Measurements from ENCODE around the gene KCNQ1.

The KCNQ1 gene

GRCh38 chr11:2409611-2410468 lies 35.0 kb upstream of the KCNQ1 start:
- H3K4me1 ChIP-seq (ENCODE audit: control insufficient read depth, insufficient read depth, low read length, poor library complexity, severe bottlenecking): no peaks in the 10 kb centered on the region
- no peaks in the 10 kb centered on the region for H3K9me3 ChIP-seq (ENCODE audit: control insufficient read depth, low read length)
- H3K4me3 ChIP-seq (ENCODE audit: insufficient read depth, low read depth, low read length, poor library complexity, severe bottlenecking): no peak overlapping the region
- no peak overlapping the region for H3K27ac ChIP-seq (ENCODE audit: insufficient read depth, low read length, poor library complexity, severe bottlenecking)
- H3K27me3 ChIP-seq (replicated peaks; ENCODE audit: control insufficient read depth, insufficient read depth, low read length, poor library complexity, severe bottlenecking): no peaks in the 10 kb centered on the region
- no peak for DNase-seq
- H3K36me3 ChIP-seq (ENCODE audit: control insufficient read depth, insufficient read depth, low read length): no peaks in the 10 kb centered on the region

- Histone ChIP-seq H3K9me3 (ENCODE audit: control insufficient read depth, low read length) (no peaks in the 10 kb centered on the region), H3K27ac (ENCODE audit: insufficient read depth, low read length, poor library complexity, severe bottlenecking) (no peak overlapping the region), H3K27me3 (replicated peaks; ENCODE audit: control insufficient read depth, insufficient read depth, low read length, poor library complexity, severe bottlenecking) (no peaks in the 10 kb centered on the region), H3K4me1 (ENCODE audit: control insufficient read depth, insufficient read depth, low read length, poor library complexity, severe bottlenecking) (no peaks in the 10 kb centered on the region), H3K36me3 (ENCODE audit: control insufficient read depth, insufficient read depth, low read length) (no peaks in the 10 kb centered on the region), H3K4me3 (ENCODE audit: insufficient read depth, low read depth, low read length, poor library complexity, severe bottlenecking) (no peak overlapping the region)
- DNase-seq: no peak
Measured at GRCh38 chr11:2410616-2411015, 34.2 kb upstream of the KCNQ1 start.

- Histone ChIP-seq H3K27ac (ENCODE audit: insufficient read depth, low read length, poor library complexity, severe bottlenecking) (no peak overlapping the region), H3K9me3 (ENCODE audit: control insufficient read depth, low read length) (no peaks in the 10 kb centered on the region), H3K27me3 (replicated peaks; ENCODE audit: control insufficient read depth, insufficient read depth, low read length, poor library complexity, severe bottlenecking) (no peaks in the 10 kb centered on the region), H3K36me3 (ENCODE audit: control insufficient read depth, insufficient read depth, low read length) (no peaks in the 10 kb centered on the region), H3K4me3 (ENCODE audit: insufficient read depth, low read depth, low read length, poor library complexity, severe bottlenecking) (no peak overlapping the region), H3K4me1 (ENCODE audit: control insufficient read depth, insufficient read depth, low read length, poor library complexity, severe bottlenecking) (no peaks in the 10 kb centered on the region)
- DNase-seq: no peak
Measured at GRCh38 chr11:2411446-2412305, 33.1 kb upstream of the KCNQ1 start.

GRCh38 chr11:2412323-2412722 lies 32.5 kb upstream of the KCNQ1 start:
- H3K36me3 ChIP-seq (ENCODE audit: control insufficient read depth, insufficient read depth, low read length): no peaks in the 10 kb centered on the region
- no peaks in the 10 kb centered on the region for H3K27me3 ChIP-seq (replicated peaks; ENCODE audit: control insufficient read depth, insufficient read depth, low read length, poor library complexity, severe bottlenecking)
- H3K4me1 ChIP-seq (ENCODE audit: control insufficient read depth, insufficient read depth, low read length, poor library complexity, severe bottlenecking): no peaks in the 10 kb centered on the region
- H3K27ac ChIP-seq (ENCODE audit: insufficient read depth, low read length, poor library complexity, severe bottlenecking): no peak overlapping the region
- DNase-seq: no peak
- H3K9me3 ChIP-seq (ENCODE audit: control insufficient read depth, low read length): no peaks in the 10 kb centered on the region
- H3K4me3 ChIP-seq (ENCODE audit: insufficient read depth, low read depth, low read length, poor library complexity, severe bottlenecking): no peak overlapping the region

- no peaks in the 10 kb centered on the region for H3K9me3 ChIP-seq (ENCODE audit: control insufficient read depth, low read length)
- H3K27ac ChIP-seq (ENCODE audit: insufficient read depth, low read length, poor library complexity, severe bottlenecking): no peak overlapping the region
- no peak for DNase-seq
- H3K4me3 ChIP-seq (ENCODE audit: insufficient read depth, low read depth, low read length, poor library complexity, severe bottlenecking): no peak overlapping the region
- no peaks in the 10 kb centered on the region for H3K27me3 ChIP-seq (replicated peaks; ENCODE audit: control insufficient read depth, insufficient read depth, low read length, poor library complexity, severe bottlenecking)
- no peaks in the 10 kb centered on the region for H3K36me3 ChIP-seq (ENCODE audit: control insufficient read depth, insufficient read depth, low read length)
- no peaks in the 10 kb centered on the region for H3K4me1 ChIP-seq (ENCODE audit: control insufficient read depth, insufficient read depth, low read length, poor library complexity, severe bottlenecking)
Measured at GRCh38 chr11:2413742-2414579, 30.8 kb upstream of the KCNQ1 start.

GRCh38 chr11:2414616-2415015 lies 30.2 kb upstream of the KCNQ1 start:
- Histone ChIP-seq H3K27me3 (replicated peaks; ENCODE audit: control insufficient read depth, insufficient read depth, low read length, poor library complexity, severe bottlenecking) (no peaks in the 10 kb centered on the region), H3K4me3 (ENCODE audit: insufficient read depth, low read depth, low read length, poor library complexity, severe bottlenecking) (no peak overlapping the region), H3K36me3 (ENCODE audit: control insufficient read depth, insufficient read depth, low read length) (no peaks in the 10 kb centered on the region), H3K4me1 (ENCODE audit: control insufficient read depth, insufficient read depth, low read length, poor library complexity, severe bottlenecking) (no peaks in the 10 kb centered on the region), H3K27ac (ENCODE audit: insufficient read depth, low read length, poor library complexity, severe bottlenecking) (no peak overlapping the region), H3K9me3 (ENCODE audit: control insufficient read depth, low read length) (no peaks in the 10 kb centered on the region)
- no peak for DNase-seq

GRCh38 chr11:2415171-2415570 lies 29.6 kb upstream of the KCNQ1 start:
- no peak for DNase-seq
- H3K27ac ChIP-seq (ENCODE audit: insufficient read depth, low read length, poor library complexity, severe bottlenecking): no peak overlapping the region
- H3K36me3 ChIP-seq (ENCODE audit: control insufficient read depth, insufficient read depth, low read length): no peaks in the 10 kb centered on the region
- H3K4me1 ChIP-seq (ENCODE audit: control insufficient read depth, insufficient read depth, low read length, poor library complexity, severe bottlenecking): peaks cover 2% of the 10 kb centered on the region
- H3K9me3 ChIP-seq (ENCODE audit: control insufficient read depth, low read length): no peaks in the 10 kb centered on the region
- no peak overlapping the region for H3K4me3 ChIP-seq (ENCODE audit: insufficient read depth, low read depth, low read length, poor library complexity, severe bottlenecking)
- H3K27me3 ChIP-seq (replicated peaks; ENCODE audit: control insufficient read depth, insufficient read depth, low read length, poor library complexity, severe bottlenecking): no peaks in the 10 kb centered on the region

GRCh38 chr11:2415601-2416380 lies 29.0 kb upstream of the KCNQ1 start:
- Histone ChIP-seq H3K27ac (ENCODE audit: insufficient read depth, low read length, poor library complexity, severe bottlenecking) (no peak overlapping the region), H3K9me3 (ENCODE audit: control insufficient read depth, low read length) (no peaks in the 10 kb centered on the region), H3K4me1 (ENCODE audit: control insufficient read depth, insufficient read depth, low read length, poor library complexity, severe bottlenecking) (peaks cover 8% of the 10 kb centered on the region), H3K27me3 (replicated peaks; ENCODE audit: control insufficient read depth, insufficient read depth, low read length, poor library complexity, severe bottlenecking) (no peaks in the 10 kb centered on the region), H3K4me3 (ENCODE audit: insufficient read depth, low read depth, low read length, poor library complexity, severe bottlenecking) (no peak overlapping the region), H3K36me3 (ENCODE audit: control insufficient read depth, insufficient read depth, low read length) (no peaks in the 10 kb centered on the region)
- DNase-seq: no peak

GRCh38 chr11:2416765-2417164 lies 28.0 kb upstream of the KCNQ1 start:
- H3K4me1 ChIP-seq (ENCODE audit: control insufficient read depth, insufficient read depth, low read length, poor library complexity, severe bottlenecking): peaks cover 9% of the 10 kb centered on the region
- H3K27ac ChIP-seq (ENCODE audit: insufficient read depth, low read length, poor library complexity, severe bottlenecking): no peak overlapping the region
- H3K27me3 ChIP-seq (replicated peaks; ENCODE audit: control insufficient read depth, insufficient read depth, low read length, poor library complexity, severe bottlenecking): no peaks in the 10 kb centered on the region
- no peaks in the 10 kb centered on the region for H3K9me3 ChIP-seq (ENCODE audit: control insufficient read depth, low read length)
- no peak for DNase-seq
- no peak overlapping the region for H3K4me3 ChIP-seq (ENCODE audit: insufficient read depth, low read depth, low read length, poor library complexity, severe bottlenecking)
- no peaks in the 10 kb centered on the region for H3K36me3 ChIP-seq (ENCODE audit: control insufficient read depth, insufficient read depth, low read length)
